Measurements from ENCODE around the gene MYO1D. TPM values are rescaled to one million over a fixed set of nuclear protein-coding genes. Genes with fewer than 3 reads are reported as not detected.

The MYO1D gene
- total and polyA plus RNA-seq, 4 donors, result 4.5 to 22.9 (median 13.3) TPM

Small RNA genes lying within 50 kb of the gene (small RNA-seq; reads per million reads assigned to genes)
- not detected for gene RF00019

Other genes with a start within 250 kb of the MYO1D start
- 10 to 100 TPM; 13.7 to 17.5 TPM for gene TMEM98, start 51.0 kb upstream of the MYO1D start, total RNA-seq
- gene TMEM98, start 51.0 kb upstream of the MYO1D start, polyA plus RNA-seq, result 1 to 10 TPM; 7.0 to 7.7 TPM
- not detected for gene SPACA3, start 114.7 kb upstream of the MYO1D start, total RNA-seq
- not detected for gene SPACA3, start 114.7 kb upstream of the MYO1D start, polyA plus RNA-seq

Measured in liver (tissue), 5 donors.